SK-N-SH treated with all-trans-retinoic acid at 6 μM for 48 hours (cell line): ENCODE measurements around the gene UTP18.
A peak's percentile ranks its signal among the peaks of the same experiment; 100 is the strongest.
"Not testable (repeated sequence)": the region's sequence is repeated elsewhere in the genome, so short reads cannot be mapped to it uniquely, and the experiment has no call there.

Experiments
- ATAC-seq: fragments of 200-7000 bp; cut with Tn5 transposase; 3 replicates; pipeline ENCODE4 v1.9.1; 2020; ENCODE audit warnings: mild to moderate bottlenecking, moderate library complexity
- ARNTL ChIP-seq: fragments of 450-650 bp; formaldehyde crosslinking; IDR thresholded peaks from 2 replicates; pipeline ENCODE4 v1.5.0; 2020; ENCODE audit warnings: low read depth, mild to moderate bottlenecking, moderate library complexity, borderline replicate concordance
- BACH2 ChIP-seq: fragments of 250-450 bp; sonication (Bioruptor Pico); IDR thresholded peaks from 2 replicates; pipeline ENCODE4 v1.9.0; 2021; ENCODE audit warnings: mild to moderate bottlenecking, borderline replicate concordance
- CREB5 ChIP-seq: fragments of 250-450 bp; sonication (Bioruptor Pico); IDR thresholded peaks from 2 replicates; pipeline ENCODE4 v1.5.1; 2020; ENCODE audit warnings: low read depth, mild to moderate bottlenecking, moderate library complexity
- CSDC2 ChIP-seq: fragments of 250-450 bp; sonication (Bioruptor Pico); IDR thresholded peaks from 2 replicates; pipeline ENCODE4 v1.5.0; 2020; ENCODE audit warnings: mild to moderate bottlenecking, moderate library complexity
- CSRNP3 ChIP-seq: fragments of 250-450 bp; sonication (Bioruptor Pico); IDR thresholded peaks from 2 replicates; pipeline ENCODE4 v1.5.1; 2021; ENCODE audit warnings: mild to moderate bottlenecking, moderate library complexity
- ESRRG ChIP-seq: fragments of 250-450 bp; sonication (Bioruptor Pico); IDR thresholded peaks from 2 replicates; pipeline ENCODE4 v1.6.1; 2021; ENCODE audit warnings: mild to moderate bottlenecking
- GLIS3 ChIP-seq: fragments of 250-450 bp; sonication (Bioruptor Pico); IDR thresholded peaks from 2 replicates; pipeline ENCODE4 v1.5.0; 2020; ENCODE audit warnings: mild to moderate bottlenecking, moderate library complexity
- ISL1 ChIP-seq: fragments of 250-450 bp; sonication (Bioruptor Pico); IDR thresholded peaks from 2 replicates; pipeline ENCODE4 v2.1.2; 2022; ENCODE audit warnings: mild to moderate bottlenecking, moderate library complexity
- OSR1 ChIP-seq: fragments of 250-450 bp; sonication (Bioruptor Pico); IDR thresholded peaks from 2 replicates; pipeline ENCODE4 v1.8.0; 2022; ENCODE audit warnings: moderate library complexity, mild to moderate bottlenecking, inconsistent platforms
- PATZ1 ChIP-seq: fragments of 250-450 bp; sonication (Bioruptor Pico); IDR thresholded peaks from 2 replicates; pipeline ENCODE4 v1.8.0; 2020; ENCODE audit warnings: mild to moderate bottlenecking, moderate library complexity, borderline replicate concordance
- POU6F1 ChIP-seq: fragments of 250-450 bp; sonication (Bioruptor Pico); IDR thresholded peaks from 2 replicates; pipeline ENCODE4 v1.8.0; 2021; ENCODE audit warnings: low read depth, mild to moderate bottlenecking, moderate library complexity, borderline replicate concordance
- RARB ChIP-seq: fragments of 250-450 bp; sonication (Bioruptor Pico); IDR thresholded peaks from 2 replicates; pipeline ENCODE4 v1.8.0; 2021; ENCODE audit warnings: mild to moderate bottlenecking, moderate library complexity
- SNAI2 ChIP-seq: fragments of 250-450 bp; sonication (Bioruptor Pico); IDR thresholded peaks from 2 replicates; pipeline ENCODE4 v1.5.0; 2020; ENCODE audit warnings: mild to moderate bottlenecking, moderate library complexity
- TCF4 ChIP-seq: fragments of 250-450 bp; sonication (Bioruptor Pico); IDR thresholded peaks from 2 replicates; pipeline ENCODE4 v1.8.0; 2021; ENCODE audit warnings: mild to moderate bottlenecking, moderate library complexity, borderline replicate concordance
- TOX ChIP-seq: fragments of 250-450 bp; sonication (Bioruptor Pico); IDR thresholded peaks from 2 replicates; pipeline ENCODE4 v1.8.0; 2021; ENCODE audit warnings: mild to moderate bottlenecking, moderate library complexity, borderline replicate concordance
- TSHZ2 ChIP-seq: fragments of 250-450 bp; sonication (Bioruptor Pico); IDR thresholded peaks from 2 replicates; pipeline ENCODE4 v1.5.0; 2020; ENCODE audit warnings: mild to moderate bottlenecking, moderate library complexity
- ZNF565 ChIP-seq: fragments of 450-650 bp; formaldehyde crosslinking; conservative IDR thresholded peaks from 2 replicates; pipeline ENCODE4 v1.5.0; 2020; ENCODE audit warnings: low read depth, mild to moderate bottlenecking, moderate library complexity
- ZNF70 ChIP-seq: fragments of 450-650 bp; formaldehyde crosslinking; IDR thresholded peaks from 2 replicates; pipeline ENCODE4 v1.5.0; 2020; ENCODE audit warnings: mild to moderate bottlenecking, moderate library complexity
- ZNF8 ChIP-seq: fragments of 450-650 bp; formaldehyde crosslinking; IDR thresholded peaks from 2 replicates; pipeline ENCODE4 v1.5.0; 2020; ENCODE audit warnings: mild to moderate bottlenecking, moderate library complexity

UTP18 gene

GRCh38 chr17:51319186-51319585, 58.8 kb downstream of the UTP18 start (continued):
- no peak for TF ChIP-seq CSDC2 (CRISPR knock-in tag)
- no peak for TF ChIP-seq ISL1 (CRISPR knock-in tag)
- TF ChIP-seq ARNTL (CRISPR knock-in tag), result no peak
- TF ChIP-seq OSR1 (CRISPR knock-in tag), result no peak

- TF ChIP-seq ISL1 (CRISPR knock-in tag), result no peak
- no peak for TF ChIP-seq SNAI2 (CRISPR knock-in tag)
- TF ChIP-seq ZNF565 (CRISPR knock-in tag), result no peak
- no peak for TF ChIP-seq TOX (CRISPR knock-in tag)
- no peak for TF ChIP-seq OSR1 (CRISPR knock-in tag)
- TF ChIP-seq GLIS3 (CRISPR knock-in tag), result no peak
- no peak for TF ChIP-seq POU6F1 (CRISPR knock-in tag)
- TF ChIP-seq TCF4 (CRISPR knock-in tag), result no peak
- no peak for TF ChIP-seq BACH2
- no peak for TF ChIP-seq RARB (CRISPR knock-in tag)
- TF ChIP-seq CSRNP3, result no peak
- no peak for TF ChIP-seq CREB5 (CRISPR knock-in tag)
- TF ChIP-seq TSHZ2 (CRISPR knock-in tag), result no peak
- no peak for TF ChIP-seq ESRRG (CRISPR knock-in tag)
- no peak for TF ChIP-seq PATZ1
- TF ChIP-seq ZNF70, result no peak
- ATAC-seq, result peak; percentile 83
Observed at GRCh38 chr17:51322390-51323029, 62.2 kb downstream of the UTP18 start.

- no peak for ATAC-seq
- TF ChIP-seq ZNF8 (CRISPR knock-in tag) (no peak), PATZ1 (no peak), ZNF565 (CRISPR knock-in tag) (no peak)
- TF ChIP-seq, all 23 proteins: peak for 0
Observed at GRCh38 chr17:51325471-51325870, 65.1 kb downstream of the UTP18 start.

- not testable (repeated sequence) for ATAC-seq
Observed at GRCh38 chr17:51330861-51331503, 70.6 kb downstream of the UTP18 start.
